Liver (tissue), 9 donors: Measurements from ENCODE around the gene DNAI1. TPM values are rescaled to one million over a fixed set of nuclear protein-coding genes. Genes with fewer than 3 reads are reported as not detected.
A peak's percentile ranks its signal among the peaks of the same experiment; 100 is the strongest.

ENCODE experiments used
- DNase-seq: peaks from one replicate; pipeline ENCODE4 v3.0.0-alpha.2; 2017; ENCODE audit warnings: low spot score
- H3K27ac ChIP-seq, 2 donors: one replicate each; pipeline ENCODE4 v1.7.0; 2013; ENCODE audit warnings: inconsistent platforms in 2 of 2, low read length in 2 of 2, control low read depth in 1 of 2, low read depth in 1 of 2, mild to moderate bottlenecking in 1 of 2
- H3K27me3 ChIP-seq, 4 donors: one replicate each; pipeline versions ENCODE4 v1.6.1 to v1.7.0; 2013; ENCODE audit warnings: low read length in 3 of 4, inconsistent platforms in 1 of 4, mild to moderate bottlenecking in 1 of 4, moderate library complexity in 1 of 4; ENCODE audit not compliant: control insufficient read depth in 4 of 4, insufficient read depth in 4 of 4
- H3K36me3 ChIP-seq, 4 donors: one replicate each; pipeline versions ENCODE4 v1.6.1 to v1.7.0; 2013; ENCODE audit warnings: low read length in 3 of 4, mild to moderate bottlenecking in 3 of 4, low read depth in 1 of 4, moderate library complexity in 1 of 4; ENCODE audit not compliant: control insufficient read depth in 4 of 4, insufficient read depth in 3 of 4
- H3K4me1 ChIP-seq, 4 donors: one replicate each; pipeline versions ENCODE4 v1.6.1 to v1.7.0; 2013; ENCODE audit warnings: low read length in 3 of 4, mild to moderate bottlenecking in 3 of 4, moderate library complexity in 1 of 4; ENCODE audit not compliant: control insufficient read depth in 4 of 4, insufficient read depth in 4 of 4
- H3K4me3 ChIP-seq, 3 donors: one replicate each; pipeline versions ENCODE4 v1.6.1 to v1.7.0; 2013; ENCODE audit warnings: low read length in 3 of 3, control low read depth in 1 of 3, low read depth in 1 of 3, mild to moderate bottlenecking in 1 of 3
- H3K9ac ChIP-seq, 2 donors: one replicate each; pipeline ENCODE4 v1.7.0; 2013; ENCODE audit warnings: low read length in 2 of 2, mild to moderate bottlenecking in 2 of 2, moderate library complexity in 2 of 2, control low read depth in 1 of 2, low read depth in 1 of 2
- H3K9me3 ChIP-seq, 4 donors: one replicate each; pipeline versions ENCODE4 v1.6.1 to v1.7.0; 2013; ENCODE audit warnings: low read length in 3 of 4; ENCODE audit not compliant: control insufficient read depth in 4 of 4
- ATF3 ChIP-seq: IDR thresholded peaks from 2 replicates; pipeline ENCODE4 v1.6.1; 2016; ENCODE audit warnings: antibody characterized with exemption
- CTCF ChIP-seq: fragments of 150-350 bp; IDR thresholded peaks from 2 replicates; pipeline ENCODE4 v1.5.1; 2017; ENCODE audit warnings: improper control_type of control experiment, low read depth, low read length; ENCODE audit not compliant: missing input control
- EGR1 ChIP-seq, 2 donors: IDR thresholded peaks; 2 replicates each; pipeline ENCODE4 v1.6.1; 2016 to 2018; ENCODE audit warnings: antibody characterized with exemption in 2 of 2, low read depth in 2 of 2
- FOXA1 ChIP-seq: IDR thresholded peaks from 2 replicates; pipeline ENCODE4 v1.6.1; 2016; ENCODE audit warnings: antibody characterized with exemption
- FOXA2 ChIP-seq: IDR thresholded peaks from 2 replicates; pipeline ENCODE4 v1.6.1; 2016; ENCODE audit warnings: antibody characterized with exemption
- GABPA ChIP-seq, 2 donors: IDR thresholded peaks in 1 of 2; conservative IDR thresholded peaks in 1 of 2; 2 replicates each; pipeline ENCODE4 v1.6.1; 2016; ENCODE audit warnings: antibody characterized with exemption in 2 of 2, mild to moderate bottlenecking in 1 of 2, moderate library complexity in 1 of 2
- HNF4A ChIP-seq, 2 donors: conservative IDR thresholded peaks; 2 replicates each; pipeline ENCODE4 v1.6.1; 2016; ENCODE audit warnings: antibody characterized with exemption in 2 of 2, mild to moderate bottlenecking in 2 of 2
- HNF4G ChIP-seq: IDR thresholded peaks from 2 replicates; pipeline ENCODE4 v1.6.1; 2016; ENCODE audit warnings: antibody characterized with exemption
- JUND ChIP-seq, 2 donors: IDR thresholded peaks; 2 replicates each; pipeline ENCODE4 v1.6.1; 2016; ENCODE audit warnings: antibody characterized with exemption in 2 of 2
- MAX ChIP-seq: IDR thresholded peaks from 2 replicates; pipeline ENCODE4 v1.6.1; 2016; ENCODE audit warnings: antibody characterized with exemption
- NR2F2 ChIP-seq: IDR thresholded peaks from 2 replicates; pipeline ENCODE4 v1.6.1; 2016; ENCODE audit warnings: antibody characterized with exemption
- RAD21 ChIP-seq, 2 donors: IDR thresholded peaks; 2 replicates each; pipeline ENCODE4 v1.6.1; 2016; ENCODE audit warnings: antibody characterized with exemption in 2 of 2, mild to moderate bottlenecking in 2 of 2
- REST ChIP-seq: IDR thresholded peaks from 2 replicates; pipeline ENCODE4 v1.6.1; 2016; ENCODE audit warnings: antibody characterized with exemption, mild to moderate bottlenecking
- RXRA ChIP-seq, 2 donors: IDR thresholded peaks; 2 replicates each; pipeline ENCODE4 v1.6.1; 2017 to 2018; ENCODE audit warnings: antibody characterized with exemption in 2 of 2, mild to moderate bottlenecking in 1 of 2
- SP1 ChIP-seq: IDR thresholded peaks from 2 replicates; pipeline ENCODE4 v1.6.1; 2018; ENCODE audit warnings: antibody characterized with exemption, mild to moderate bottlenecking
- TAF1 ChIP-seq: conservative IDR thresholded peaks from 2 replicates; pipeline ENCODE4 v1.6.1; 2016; ENCODE audit warnings: antibody characterized with exemption, mild to moderate bottlenecking
- YY1 ChIP-seq: IDR thresholded peaks from 2 replicates; pipeline ENCODE4 v1.6.1; 2016; ENCODE audit warnings: antibody characterized with exemption, mild to moderate bottlenecking
- ZBTB33 ChIP-seq: IDR thresholded peaks from 2 replicates; pipeline ENCODE4 v1.6.1; 2016; ENCODE audit warnings: antibody characterized with exemption
- WGBS: extraction: QIAGEN DNeasy Blood & Tissue Kit; methylation state at CpG from one replicate; pipeline ENCODE4 v1.1.7; 2013; 5-methylcytosine and 5-hydroxymethylcytosine counted together
- polyA plus RNA-seq, 2 donors: library from polyadenylated mRNA; stranded (reverse) in 1 of 2; unstranded in 1 of 2; fragments of 200-250 nt in 1 of 2; fragments of >200 nt in 1 of 2; fragmentation: Nextera tagmentation in 1 of 2; extraction: Ambion mirVana in 1 of 2; gene quantifications; one replicate each; pipeline versions ENCODE4 v1.2.1 to v1.2.3, GENCODE V29; 2013 to 2015
- total RNA-seq, 2 donors: library from RNA; depleted of rRNA; stranded (reverse); fragments of >200 nt; gene quantifications; one replicate each; pipeline ENCODE4 v1.2.3, GENCODE V29; 2014
- donor health status: healthy.
- donor health status: healthy.
- donor health status: healthy.
- donor health status: healthy.
- donor health status: healthy.

Gene DNAI1
- total and polyA plus RNA-seq, 4 donors: not detected

- TF ChIP-seq ZBTB33: no peak
- TF ChIP-seq HNF4A (conservative IDR thresholded peaks at IDR 0.05): no peak
- no peak for TF ChIP-seq JUND (IDR thresholded peaks at IDR 0.05)
- no peak for TF ChIP-seq CTCF
- TF ChIP-seq TAF1: no peak
- no peak for TF ChIP-seq SP1
- TF ChIP-seq ATF3: no peak
- TF ChIP-seq FOXA1: no peak
Observed at GRCh38 chr9:34426347-34427074, 32.1 kb upstream of the DNAI1 start (continued).

- Histone ChIP-seq H3K9ac (no peak overlapping the region), H3K27me3 (no peaks in the 10 kb centered on the region), H3K9me3 (no peaks in the 10 kb centered on the region), H3K36me3 (no peaks in the 10 kb centered on the region), H3K4me1 (peaks cover 13 to 45% (median 38%) of the 10 kb centered on the region in 4 donors), H3K27ac (peak overlapping the region; percentile 16 to 44), H3K4me3 (no peak overlapping the region)
- peak; percentile 40 for TF ChIP-seq NR2F2
- TF ChIP-seq HNF4A (conservative IDR thresholded peaks at IDR 0.05): peak; percentile 98
- TF ChIP-seq EGR1 (IDR thresholded peaks at IDR 0.05; ENCODE audit: low read depth in 2 of 2): peak in 1 of 2 donors; percentile 35
- TF ChIP-seq MAX: no peak
- TF ChIP-seq GABPA (IDR thresholded peaks at IDR 0.05 in 1 of 2, conservative IDR thresholded peaks at IDR 0.05 in 1 of 2): peak in 1 of 2 donors; percentile 48
- TF ChIP-seq REST: peak; percentile 92
- TF ChIP-seq ATF3: no peak
- no peak for TF ChIP-seq TAF1
- peak; percentile 24 for TF ChIP-seq ZBTB33
- TF ChIP-seq SP1: peak; percentile 86
- no peak for TF ChIP-seq CTCF
- TF ChIP-seq RAD21 (IDR thresholded peaks at IDR 0.05): peak; percentile 42 to 58
- no peak for TF ChIP-seq FOXA2
- peak; percentile 39 for TF ChIP-seq YY1
- TF ChIP-seq HNF4G: peak; percentile 88
- peak; percentile 84 to 85 for TF ChIP-seq RXRA (IDR thresholded peaks at IDR 0.05)
- peak; percentile 25 for TF ChIP-seq FOXA1
- TF ChIP-seq JUND (IDR thresholded peaks at IDR 0.05): peak; percentile 32 to 84
- no peak for DNase-seq
- WGBS: 28% methylated on average over 2 of the region's 2 CpGs
Observed at GRCh38 chr9:34428325-34428958, 30.2 kb upstream of the DNAI1 start.
